DMS114 treated with DMSO at 0.1 percent for 48 hours (cell line): ENCODE data around the gene TXNDC11.

Experiments used
- DNase-seq: peaks from one replicate; lab custom pipeline; 2025; ENCODE audit not compliant: unreplicated experiment; lab: John Stamatoyannopoulos, UW

The TXNDC11 gene

GRCh38 chr16:11674818-11675560 is 67.7 kb downstream of the TXNDC11 start:
- no peak for DNase-seq

DNA sequence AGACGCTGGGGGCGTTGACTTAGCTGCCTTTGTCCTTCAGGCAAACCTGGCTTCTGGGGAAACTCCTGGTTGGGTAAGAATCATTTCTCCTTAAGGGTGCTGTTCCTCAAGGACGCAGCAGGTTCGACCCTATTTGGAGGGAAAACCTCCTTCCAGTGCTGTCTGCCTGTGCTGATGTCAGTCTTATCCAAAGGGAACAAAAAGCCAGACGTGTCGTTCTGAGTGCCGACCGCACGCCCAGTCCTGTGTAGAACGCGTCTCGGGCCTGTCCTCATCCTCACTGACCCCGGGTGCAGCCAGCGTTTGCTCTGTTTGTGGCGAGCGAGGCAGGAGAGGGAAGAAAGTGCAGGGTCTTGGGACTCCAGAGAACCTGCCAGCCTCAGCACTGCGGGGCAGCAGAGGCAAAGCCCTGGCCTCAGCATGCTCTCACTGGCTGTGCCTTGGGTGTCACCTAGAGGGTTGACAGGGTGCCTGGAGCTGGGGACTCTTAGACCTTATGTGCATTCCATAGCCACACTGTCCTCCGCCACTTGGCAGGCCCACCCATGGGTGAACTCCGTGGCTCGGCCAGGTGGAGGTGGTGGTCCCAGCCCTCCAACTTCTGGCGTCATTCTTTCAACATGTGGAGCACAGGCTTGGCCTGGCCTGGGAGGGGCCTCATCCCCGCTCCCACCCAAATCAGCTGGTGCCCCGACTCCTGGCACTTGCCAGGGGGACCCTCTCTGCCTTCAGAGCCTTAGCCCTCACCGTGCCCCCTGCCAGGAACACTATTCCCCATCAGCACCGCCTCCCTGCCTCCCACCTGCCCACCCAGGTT is 68.4 kb downstream of the TXNDC11 start:
- no peak for DNase-seq

- no peak for DNase-seq
Measured at GRCh38 chr16:11673091-11674000, 69.3 kb downstream of the TXNDC11 start.

DNA sequence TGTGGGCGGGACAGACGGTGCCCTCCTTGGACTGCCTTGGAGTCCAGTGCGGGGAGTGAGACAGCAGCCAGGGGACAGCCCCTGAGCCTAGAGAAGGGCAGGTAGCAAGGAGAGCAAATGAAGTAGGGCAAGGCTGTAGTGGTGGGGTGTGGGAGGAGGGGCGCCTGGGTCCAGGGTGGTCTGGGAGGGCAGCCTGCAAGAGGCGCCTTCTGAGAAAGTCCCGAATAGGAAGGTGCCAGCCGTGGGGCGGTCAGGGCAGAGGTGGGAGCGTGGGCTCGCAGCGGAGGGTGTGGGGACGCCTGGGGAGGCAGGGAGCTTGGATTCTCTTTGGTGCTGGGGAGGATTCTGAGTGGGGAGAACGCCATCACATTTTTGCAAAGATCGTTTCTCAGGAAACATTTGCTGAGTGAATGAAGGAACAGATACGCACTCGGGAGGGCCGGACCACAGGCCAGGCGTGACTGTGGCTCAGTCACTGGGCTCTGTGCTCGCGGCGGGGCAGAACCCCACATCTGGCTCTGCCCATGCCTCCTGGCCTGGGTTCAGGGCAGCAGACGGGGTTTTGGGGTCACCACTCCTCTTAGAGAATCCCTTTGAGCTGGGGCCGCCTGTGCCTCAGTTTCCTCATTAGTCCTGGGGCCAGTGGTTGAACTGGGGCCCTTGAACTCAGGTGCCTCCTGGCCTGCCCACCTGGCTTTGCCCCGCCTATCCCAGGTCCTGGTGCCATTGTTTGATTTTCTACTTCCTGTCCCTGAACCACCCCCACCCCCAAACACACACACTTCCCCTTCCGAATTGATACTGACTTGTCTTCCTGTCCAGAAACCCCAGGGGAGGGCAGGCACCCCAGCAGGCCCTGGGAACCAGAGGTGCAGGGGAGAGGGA is 70.2 kb downstream of the TXNDC11 start:
- no peak for DNase-seq

DNA sequence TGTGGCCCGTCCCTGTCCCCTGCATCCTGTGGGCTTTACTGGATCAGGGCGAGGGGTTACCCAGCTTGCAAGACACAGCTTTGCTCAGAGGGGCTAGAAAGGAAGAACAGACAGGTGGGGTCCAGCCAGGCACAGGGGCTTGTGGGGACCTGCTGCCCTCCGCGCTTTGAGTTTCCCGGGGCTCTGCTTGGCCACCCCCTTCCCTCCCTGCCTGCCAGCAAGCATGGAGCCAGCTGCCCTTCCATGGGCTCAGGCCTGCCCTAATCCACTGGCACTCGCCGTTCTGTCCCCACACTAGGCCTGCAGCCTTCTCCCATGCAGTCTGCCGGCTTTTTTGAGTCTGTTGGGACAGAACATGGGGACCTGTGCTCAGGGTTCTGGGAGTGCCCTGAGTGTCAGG is 71.0 kb downstream of the TXNDC11 start:
- no peak for DNase-seq

GRCh38 chr16:11671271-11671670 is 71.4 kb downstream of the TXNDC11 start:
- no peak for DNase-seq

DNA sequence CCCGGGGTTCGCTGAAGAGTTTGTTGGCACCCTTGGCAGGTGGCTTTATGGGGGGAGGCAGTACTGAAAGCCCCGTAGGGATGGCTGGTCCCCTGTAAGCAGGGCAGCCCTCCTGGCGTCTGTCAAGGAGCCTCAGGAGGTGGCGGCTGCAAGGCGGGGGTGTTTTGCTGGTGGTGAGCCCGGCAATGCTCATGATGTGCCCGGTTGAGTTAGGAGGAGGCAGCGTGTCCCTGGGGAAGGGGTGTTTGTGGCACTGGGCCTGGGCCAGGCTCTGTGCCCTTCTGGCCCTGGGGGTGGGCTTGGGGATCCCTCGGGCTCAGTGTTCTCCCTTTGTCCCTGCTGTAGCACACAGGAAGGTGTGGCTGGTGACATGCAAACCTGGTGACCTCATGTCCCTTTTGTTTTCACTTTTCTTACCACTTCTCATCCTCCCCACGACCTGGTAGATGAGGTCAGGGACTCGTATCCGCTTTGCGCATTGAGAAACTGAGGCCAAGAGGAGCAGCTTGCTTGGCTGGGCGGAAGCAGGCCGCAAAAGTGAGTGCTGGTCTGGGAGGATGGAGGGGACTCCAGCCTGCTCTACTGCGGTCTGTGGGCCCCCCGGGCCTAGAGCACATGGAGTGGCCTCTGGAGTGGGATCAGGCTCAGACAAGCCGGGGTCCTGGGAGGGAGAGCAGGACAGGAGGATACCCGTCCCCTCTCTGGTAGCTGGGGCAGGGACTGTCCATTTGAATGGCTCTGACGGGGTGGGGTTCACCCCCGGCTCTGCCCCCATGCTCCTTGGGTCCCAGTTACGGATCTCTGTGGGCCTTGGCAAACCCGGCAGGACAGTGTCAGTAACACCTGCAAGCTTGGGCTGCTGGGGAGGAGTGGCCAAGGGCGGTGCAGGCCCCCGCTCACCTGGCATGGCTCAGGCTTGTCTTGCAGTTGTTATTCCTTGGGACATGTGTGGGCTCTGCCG is 72.2 kb downstream of the TXNDC11 start:
- DNase-seq, result no peak

GRCh38 chr16:11669380-11670146 is 73.1 kb downstream of the TXNDC11 start:
- no peak for DNase-seq

- no peak for DNase-seq
Measured at GRCh38 chr16:11668623-11669379, 73.9 kb downstream of the TXNDC11 start.

DNA sequence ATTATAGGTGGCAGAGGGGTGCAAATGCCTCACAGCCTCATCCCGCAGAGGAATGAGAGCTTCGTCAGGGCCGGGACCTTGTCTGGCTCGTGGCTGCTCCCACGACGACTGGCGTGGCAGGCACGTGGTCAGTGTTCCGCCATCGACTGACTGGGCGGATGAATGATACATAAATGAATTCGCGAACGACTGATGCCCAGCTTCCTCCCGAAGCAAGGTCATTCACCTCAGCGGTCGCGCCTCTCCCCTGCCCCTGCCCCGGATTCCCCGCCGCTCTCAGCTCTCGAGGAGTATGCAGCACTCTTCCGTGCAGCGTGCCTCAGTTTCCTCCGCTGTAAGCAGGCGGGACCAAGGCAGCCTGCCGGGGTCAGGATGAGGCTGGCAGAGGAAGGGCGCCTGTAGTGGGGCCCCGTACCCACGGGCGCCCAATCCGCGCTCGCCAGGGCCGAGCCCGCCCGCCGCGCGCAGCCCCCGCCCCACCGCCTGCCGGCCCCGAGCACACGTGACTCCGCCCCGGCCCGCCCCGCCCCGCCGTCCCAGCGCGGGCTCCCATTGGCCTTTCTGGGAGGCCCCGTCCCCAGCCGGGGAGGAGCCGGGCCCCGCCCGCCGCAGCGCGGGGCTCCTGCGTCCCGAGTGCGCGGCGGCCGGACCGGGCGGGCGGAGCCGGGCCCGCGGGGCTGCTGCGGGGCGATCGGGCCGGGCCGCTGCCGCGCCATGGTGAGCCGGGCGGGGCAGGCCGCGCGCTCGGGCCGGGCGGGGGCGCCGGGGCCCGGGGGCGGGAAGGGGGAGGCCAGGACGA is 74.6 kb downstream of the TXNDC11 start, which contains the start of gene SNN:
TSS of gene SNN (plus strand) at position 632 of the 799 bp plus-strand sequence. CDS start 7,605 bp downstream, outside the sequence.
- DNase-seq, result peak; percentile 41

DNA sequence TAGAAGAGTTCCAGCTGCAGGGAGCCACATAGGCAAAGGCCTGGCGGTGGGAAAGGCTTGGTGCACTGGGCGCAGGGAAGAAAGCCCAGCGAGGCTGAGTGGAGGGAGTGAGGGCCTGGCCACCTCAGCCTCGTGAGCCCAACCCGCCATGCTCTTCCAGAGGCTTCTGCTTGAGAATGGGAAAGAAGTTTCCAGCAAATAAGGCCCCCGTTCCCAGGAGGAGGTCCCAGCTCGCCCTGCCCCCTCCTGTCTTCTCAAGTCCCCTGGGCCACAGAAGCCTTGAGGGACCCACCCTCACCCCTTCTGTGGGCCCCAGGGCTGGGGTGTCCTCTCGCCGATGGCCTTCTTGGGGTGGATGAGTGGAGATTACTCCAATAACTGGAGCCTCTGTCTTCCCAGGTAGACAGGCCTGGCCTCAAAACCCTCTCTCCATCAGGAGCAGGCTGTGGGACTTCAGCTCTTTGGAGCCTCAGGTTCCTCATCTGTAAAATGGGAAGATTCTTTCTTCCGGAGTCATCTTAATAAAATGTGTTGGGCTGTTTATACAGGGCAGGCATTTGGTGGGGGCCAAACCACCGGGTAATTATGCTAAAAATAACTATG is 75.3 kb downstream of the TXNDC11 start:
- DNase-seq, result no peak

DNA sequence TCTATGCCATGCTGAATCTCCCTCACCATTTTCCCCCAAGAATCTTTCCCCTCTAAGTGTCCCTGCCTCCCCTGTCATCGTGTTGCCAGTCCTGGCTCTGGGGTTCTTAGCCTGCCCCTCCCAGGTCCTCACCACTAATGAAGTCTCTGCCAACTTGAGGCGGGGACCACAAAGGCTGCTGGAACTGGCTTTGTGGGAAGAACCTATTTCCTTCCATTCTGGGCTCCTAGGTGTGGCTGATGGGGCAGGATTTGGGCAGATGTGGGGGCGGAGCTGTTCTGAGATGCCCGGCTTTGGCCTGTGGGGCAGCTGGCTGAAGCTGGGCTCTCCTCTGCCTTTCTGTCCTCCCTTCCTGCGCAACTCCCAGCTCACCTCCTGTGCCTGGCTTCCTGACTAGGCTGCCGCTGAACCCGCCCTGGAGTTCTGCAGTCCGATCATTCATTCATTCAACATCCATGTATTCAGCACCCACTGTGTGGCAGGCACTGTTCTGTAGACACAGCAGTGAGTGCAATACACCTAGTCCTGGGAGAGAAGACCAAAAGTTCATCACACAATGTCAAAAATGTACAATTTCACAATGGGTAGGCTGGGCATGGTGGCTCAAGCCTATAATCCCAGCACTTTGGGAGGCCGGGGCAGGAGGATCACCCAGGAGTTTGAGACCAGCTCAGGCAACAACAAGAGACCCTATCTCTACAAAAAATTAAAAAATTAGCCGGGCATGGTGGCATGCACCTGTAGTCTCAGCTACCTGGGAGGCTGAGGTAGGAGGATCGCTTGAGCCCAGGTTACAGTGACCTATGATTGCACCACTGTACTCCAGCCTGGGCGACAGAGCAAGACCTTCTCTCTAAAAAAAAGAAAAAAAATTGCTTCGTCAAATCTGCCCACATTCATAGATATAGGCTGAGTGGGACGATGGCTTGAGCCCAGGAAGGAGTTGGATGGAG is 76.3 kb downstream of the TXNDC11 start:
- DNase-seq, result no peak

DNA sequence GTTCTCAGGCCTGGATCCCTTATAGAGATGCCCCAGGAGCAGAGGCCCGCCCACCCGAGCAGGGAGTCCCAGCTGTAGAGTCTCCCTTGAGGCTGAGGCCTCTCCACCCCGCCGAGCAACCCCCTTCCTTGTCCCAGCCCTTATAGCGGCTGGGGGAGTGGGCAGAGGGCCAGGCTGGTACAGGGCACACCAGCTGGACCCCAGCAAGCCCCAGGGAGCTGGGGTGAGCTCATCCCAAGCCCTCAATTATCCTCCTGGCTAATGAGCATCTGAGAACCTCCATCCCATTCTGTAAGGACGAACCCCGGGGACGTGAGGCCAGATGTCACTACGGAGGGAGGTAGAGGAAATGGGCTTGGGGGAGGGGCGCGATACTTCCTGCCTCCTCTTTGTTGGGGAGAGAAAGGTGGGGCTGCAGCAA is 77.6 kb downstream of the TXNDC11 start:
- DNase-seq, result no peak

DNA sequence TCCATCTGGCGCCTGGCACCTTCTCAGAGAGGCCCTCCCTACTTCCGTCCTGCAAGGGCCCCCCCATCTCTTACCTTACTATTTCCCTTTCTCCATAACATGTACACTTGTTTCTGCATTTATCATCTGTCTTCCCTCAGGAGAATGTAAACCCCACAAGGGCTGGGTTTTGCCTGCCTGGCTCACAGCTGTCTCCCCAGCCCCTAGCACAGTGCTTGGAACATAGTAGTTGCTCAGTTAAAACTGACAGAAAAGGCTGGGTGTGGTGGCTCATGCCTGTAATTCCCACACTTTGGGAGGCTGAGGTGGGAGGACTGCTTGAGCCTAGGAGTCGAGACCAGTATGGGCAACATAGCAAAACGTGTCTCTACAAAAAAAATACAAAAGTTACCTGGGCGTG is 80.1 kb downstream of the TXNDC11 start:
- no peak for DNase-seq

DNA sequence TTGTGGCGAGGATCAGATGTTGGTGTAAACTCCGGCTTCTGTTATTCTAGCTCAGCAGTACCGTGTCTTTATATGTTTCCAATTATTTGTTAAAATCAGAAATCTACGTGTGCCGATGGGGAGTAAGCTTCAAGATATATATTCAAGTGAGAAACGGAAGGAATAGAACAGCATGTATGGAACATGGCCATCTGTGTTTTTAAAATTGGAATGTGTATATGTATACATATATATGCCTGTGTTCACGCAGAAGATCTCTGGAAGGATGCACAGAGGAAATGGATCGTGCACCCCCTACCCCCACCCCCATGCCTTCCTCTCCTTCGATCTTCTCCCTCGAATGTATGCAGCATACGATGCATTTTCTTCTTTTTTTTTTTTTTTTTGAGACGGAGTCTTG is 82.1 kb downstream of the TXNDC11 start:
- DNase-seq, result no peak
